Measurements from ENCODE around the gene MINDY4.

The MINDY4 gene

DNA sequence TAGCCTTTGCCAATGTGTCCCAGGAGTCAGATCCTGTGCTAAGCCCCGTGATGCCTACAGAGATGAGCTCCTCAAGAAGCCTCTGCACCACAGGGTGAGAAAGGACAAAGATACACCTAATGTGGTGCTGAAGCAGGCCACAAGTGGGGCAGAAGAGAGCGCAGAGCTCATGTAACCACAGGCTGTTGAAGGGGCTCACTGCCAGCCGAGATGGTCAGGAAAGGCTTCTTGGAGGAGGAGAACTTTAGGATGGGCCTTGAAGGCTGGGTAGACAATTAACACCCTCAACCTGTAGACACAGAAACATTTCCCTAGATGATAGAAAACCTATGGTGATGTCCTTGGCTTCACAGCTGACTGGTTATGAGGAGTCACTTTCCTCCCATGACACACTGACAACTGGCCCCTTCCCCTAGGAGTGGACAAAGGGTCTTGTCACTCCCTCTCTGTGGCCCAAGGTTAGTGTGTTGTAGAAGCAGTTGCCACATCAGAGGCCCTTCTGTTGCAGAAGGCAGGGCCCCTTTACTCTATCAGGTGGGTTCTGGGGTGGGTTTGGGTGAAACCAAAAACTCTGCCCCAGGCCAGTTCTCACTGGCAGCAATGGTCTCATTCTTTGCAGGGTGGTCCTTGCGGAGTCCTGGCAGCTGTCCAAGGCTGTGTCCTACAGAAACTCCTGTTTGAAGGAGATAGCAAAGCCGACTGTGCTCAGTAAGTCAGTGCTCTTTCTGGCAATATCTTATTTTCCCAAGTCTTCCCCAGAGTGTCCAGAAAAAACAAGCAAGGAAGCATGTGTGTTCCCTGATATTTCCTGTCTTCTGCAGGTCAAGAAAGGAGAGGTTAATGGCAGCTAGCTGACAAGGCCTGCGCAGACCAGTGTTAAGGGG is 69.2 kb downstream of the MINDY4 start:
- no peak for DNase-seq

DNA sequence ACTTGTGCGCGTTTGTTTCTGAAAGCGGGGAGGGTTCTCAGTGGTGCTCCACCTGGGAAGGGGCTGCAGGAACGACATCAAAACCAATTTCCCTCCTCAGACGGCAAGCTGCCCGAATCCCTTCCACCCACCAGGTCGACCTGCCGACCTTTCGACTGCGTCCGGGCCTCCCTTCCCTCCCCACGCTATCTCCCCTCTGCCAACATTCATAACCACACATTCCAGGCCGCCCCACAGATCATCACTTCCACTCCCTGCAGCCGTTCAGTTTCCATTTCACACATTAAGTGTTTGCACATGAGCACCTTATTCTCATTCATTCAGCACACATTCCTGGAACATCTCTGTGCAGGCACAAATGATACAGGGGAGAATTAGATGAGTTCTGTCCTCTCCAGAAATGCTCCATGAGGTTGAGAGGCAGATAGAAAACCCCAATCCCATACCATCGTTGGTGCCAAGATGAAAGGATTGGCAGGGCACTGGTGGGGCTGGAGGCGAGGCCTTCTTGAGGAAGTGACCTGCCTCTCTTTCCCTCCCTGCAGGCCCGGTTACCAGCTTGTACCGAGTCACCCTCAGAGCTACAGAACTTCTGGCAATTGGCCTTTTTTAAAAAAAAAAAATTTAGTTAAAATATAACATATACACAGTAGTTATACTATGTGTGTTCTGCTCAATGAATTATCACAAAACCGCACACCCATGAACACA is 70.0 kb downstream of the MINDY4 start:
- no peak for DNase-seq

DNA sequence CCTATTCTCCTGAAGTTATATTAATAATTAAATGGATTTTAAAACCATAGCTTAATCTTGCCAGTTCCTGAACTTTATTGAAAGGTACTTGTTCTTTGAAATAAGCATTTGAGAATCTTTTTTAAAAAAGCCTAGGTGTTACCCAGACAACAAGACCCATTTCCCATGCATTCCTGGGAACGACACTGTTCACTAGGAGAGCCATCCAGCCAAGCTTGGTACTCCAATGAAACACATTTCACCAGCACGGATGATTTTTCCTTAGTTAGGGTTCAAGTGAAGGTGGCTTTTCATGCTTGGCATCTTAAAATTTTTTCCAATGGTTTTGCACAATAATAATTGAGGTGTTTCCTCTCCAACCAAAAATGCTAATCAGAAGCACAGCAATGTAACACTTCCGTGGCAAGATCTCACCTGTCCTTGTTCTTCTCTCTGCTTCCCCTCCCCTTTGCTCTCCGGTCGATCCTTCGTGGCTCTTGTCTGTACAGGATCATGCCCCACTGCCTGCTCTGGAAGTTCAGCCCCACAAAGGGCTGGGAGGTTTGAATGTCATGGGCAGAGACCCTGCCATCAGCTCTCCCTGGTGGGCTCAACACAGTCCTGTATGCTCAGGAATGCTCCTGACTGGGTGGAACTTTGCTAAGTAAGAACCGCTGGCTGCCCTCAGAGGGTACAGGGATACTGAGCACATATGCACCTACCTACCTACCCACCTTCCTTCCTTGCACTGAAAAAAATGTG is 70.8 kb downstream of the MINDY4 start:
- DNase-seq = no peak

DNA sequence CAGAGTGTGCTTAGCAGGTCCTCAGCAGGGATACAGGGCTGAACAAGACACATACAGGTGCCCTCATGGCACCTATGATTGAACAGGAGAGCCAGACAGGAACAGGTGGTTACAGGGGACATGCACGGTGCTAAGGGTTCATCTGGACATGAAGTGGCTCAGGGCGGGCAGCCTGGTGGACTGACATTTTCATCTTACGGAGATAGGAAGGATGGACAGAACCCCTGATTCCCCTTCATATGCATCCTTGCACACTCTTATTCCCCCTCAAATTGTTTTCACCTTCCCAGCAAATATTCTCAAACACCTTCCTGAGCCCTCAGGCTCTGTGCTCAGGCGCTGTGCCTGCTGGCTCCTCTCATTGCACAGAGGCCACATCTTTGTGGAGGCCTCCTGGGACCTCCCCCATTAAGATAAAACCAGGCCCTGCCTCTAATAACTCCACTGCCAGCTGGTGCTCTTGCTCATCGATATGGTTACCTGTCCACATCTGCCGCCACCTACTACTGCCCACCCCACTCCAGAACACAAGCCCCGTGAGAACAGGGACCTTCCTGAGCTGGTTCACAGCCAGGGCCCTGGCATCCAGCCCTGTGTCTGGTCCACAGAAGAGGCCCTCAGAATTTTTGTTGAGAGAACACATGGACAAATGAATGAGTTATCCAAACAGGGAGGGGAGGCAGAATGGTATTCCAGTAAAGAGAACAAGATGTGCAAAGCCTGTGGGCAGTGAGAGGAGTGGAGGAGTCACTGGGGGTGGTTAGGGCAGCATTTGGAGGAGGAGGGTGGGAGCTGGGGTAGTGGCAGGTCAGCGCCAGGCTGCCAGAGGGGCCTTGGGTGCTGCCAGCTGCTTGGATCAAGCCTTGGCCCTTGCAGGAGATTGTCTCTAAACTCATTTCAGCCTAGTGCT is 71.6 kb downstream of the MINDY4 start:
- DNase-seq = no peak

DNA sequence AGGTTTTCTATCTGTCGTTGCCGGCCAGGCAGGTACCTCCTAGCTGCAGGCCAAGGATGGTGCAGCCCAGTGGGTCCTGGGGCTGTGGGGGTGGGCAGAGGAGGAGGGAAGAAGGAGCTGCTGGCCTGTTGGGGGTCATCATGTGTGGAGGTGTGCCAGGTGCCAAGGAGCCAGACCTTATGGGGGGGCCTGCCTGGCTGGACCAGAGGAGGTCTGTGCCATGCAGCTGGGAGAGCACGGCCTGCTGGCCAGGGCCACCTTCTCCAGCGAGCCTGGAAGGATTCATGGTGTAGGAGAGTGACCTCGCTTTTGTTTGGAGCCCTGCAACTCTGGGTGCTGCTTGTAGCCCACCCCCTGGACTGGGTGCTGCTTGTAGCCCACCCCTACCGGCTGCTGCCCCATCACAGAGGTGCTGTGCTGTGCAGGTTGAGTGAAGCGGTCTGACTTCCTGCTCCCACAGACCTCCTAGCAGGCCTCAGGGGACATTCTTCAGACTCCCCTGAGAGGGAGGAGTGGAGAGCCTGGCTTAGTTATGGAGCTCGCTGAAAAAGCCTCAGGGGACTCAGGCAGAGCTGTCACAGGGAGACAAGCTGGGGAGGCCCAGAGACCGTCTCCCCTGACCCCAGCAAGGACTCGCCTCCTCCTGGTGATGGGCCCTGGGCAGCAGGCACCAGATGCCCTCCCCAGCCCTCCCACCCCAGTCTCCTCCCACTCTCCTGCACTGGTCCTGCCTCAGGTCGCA is 72.7 kb downstream of the MINDY4 start:
- DNase-seq = no peak

DNA sequence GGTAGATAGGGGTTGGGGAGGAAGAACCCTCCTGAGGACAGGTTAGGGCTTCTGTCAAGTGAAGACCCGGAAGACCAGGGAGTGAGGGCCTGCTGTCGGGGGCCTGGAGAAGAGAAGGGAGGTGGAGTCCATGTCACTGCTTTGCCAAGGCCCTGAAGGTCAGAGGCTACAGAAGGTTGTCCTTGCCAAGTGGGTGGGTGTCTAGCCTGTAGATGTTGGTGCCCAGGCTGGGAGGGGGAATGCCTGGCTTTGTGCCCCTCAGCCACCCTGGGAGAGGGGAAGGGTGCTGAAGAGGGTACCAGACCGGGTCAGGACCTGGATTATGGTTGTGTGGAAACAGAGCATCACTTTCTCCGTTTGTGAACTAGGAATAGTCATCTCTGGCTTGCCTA is 73.3 kb downstream of the MINDY4 start:
- no peak for DNase-seq

DNA sequence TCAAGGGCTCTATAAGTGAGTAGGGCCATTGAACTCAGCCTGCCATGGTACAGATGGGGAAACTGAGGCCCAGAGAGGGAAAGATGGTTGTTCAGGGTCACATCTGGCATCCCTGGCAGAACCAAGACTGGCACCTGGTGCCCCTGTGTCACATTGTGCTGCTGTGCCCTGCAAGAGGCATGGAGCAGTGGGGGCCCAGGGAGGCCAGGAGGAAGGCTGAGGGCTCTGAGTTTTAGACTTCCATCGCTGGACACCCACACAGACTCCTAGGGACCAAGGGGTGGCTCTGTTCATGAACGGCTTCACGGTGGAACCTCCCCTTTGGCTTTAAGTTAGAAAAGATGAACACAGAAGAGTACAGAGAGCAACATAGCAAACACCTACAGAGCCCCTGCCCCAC is 73.7 kb downstream of the MINDY4 start:
- no peak for DNase-seq

DNA sequence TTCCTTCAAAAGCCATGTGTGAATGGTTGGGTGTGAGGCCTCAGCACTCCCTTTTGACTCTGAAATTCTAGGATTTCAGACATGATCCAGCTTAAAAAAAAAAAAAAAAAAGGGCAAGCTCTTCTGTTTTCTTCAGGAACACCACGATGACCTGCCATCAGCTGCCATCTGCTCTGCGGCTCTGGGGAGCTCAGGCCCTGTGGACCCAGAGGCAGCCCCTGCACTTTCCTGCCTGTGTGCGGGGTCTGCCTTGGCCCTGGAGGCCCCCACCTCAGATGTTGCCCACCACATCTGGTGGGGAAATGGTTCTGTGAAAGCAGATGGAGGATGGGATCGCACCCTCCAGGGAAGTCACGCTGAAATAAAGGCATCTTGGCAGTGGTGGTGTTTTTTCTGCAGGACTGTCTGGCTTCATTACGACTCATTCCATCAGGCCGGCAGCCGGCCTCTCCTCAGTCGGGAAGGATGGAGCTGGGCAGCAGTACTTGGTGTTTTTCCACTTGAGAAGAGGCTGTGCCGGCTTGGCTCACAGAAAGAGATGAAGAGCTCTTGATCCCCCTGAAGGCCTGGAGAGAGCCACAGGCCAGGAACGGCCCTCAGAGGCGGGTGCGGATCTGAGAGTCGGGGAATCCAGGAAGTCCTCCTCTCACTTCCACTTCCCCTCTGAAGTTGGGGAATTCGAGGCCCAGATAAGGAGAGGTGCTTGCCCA is 74.4 kb downstream of the MINDY4 start:
- DNase-seq = no peak

DNA sequence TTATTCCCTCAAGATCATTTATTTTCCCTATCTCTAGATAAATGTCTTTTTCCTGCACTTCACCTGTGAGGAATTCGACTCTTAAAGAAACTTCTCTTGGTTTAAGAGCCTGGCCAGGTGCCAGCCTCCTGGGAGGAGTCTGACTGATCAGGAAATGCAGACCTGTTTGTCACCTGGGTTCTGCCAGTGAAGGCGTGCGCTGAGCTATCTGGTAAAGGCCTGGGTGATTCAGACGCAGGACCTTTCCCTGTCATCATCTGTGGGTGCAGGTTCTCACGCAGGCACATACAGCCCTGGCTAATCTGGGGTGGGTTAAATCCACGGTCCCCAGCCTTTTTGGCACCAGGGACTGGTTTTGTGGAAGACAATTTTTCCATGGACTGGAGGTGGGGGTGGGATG is 75.2 kb downstream of the MINDY4 start:
- no peak for DNase-seq

DNA sequence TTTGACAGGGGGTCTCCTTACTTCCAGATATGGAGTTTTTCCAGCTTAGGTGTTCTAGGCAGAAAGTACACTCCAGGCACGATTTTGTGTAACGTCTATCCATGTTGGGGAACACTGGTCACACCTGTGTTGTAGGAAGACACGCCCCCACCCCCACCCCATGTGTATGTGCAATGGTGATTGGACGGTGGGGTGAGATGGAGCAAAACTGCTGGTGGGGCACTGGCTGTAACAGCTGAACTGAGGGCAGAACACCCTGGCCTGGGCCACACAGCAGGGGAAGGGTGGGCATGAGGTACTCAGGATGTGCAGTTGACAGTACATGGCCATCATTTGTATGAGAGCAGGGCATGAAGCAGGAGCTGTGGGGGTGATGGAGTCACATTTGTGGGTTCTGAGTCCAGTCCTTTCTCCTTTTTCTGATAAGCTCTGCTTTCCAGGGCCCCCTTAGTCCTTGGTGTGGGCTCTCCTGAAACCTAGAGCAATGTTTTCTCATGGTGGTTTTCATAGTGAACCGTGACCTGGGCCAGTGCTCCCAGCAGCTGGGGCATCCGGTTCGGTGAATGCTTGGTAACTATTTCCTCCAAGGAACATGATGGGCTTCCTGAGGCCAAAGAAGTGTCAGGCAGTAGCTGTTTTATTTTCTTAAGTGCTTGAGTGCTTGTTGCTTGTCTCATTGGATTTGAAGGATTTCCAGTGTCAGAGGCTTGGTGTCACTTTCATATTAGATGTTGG is 77.1 kb downstream of the MINDY4 start:
- no peak for DNase-seq

DNA sequence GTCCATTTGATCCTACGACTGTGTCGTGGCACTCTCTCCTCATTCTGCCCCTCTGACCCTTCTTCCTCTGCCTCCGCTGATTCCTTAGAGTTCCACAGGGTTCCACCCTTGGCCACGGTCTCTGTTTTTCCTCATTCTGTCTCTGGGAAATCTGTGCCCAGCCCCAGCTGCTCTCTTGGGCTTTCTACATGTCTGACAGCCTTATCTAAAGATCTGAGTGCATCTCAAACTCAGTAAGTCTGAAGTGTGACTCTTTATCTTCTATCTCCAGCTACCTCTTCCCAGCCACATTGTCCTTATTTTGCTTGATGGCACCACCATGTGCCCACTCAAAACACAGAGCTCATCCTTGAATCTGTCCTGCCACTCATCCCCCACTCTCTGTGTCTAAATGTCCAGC is 78.3 kb downstream of the MINDY4 start:
- no peak for DNase-seq

DNA sequence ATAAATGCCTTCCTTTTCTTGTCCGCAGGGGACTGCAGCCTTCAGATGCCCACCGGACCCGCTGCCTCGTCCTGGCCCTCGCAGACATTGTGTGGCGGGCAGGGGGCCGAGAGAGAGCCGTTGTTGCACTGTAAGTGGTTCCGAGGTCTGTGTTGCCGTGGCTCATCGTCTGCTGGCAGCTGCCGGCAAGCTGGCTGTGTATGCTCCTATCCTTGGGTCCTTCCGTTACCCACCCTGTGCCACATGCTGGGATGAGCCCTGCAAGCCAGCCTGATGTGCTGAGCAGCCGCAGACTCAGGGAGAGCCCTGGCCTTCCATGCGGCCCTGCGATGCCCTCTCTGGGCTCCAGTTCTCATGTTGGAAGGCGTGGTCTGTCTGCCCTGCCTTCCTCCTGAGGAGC is 79.2 kb downstream of the MINDY4 start:
- DNase-seq = no peak

DNA sequence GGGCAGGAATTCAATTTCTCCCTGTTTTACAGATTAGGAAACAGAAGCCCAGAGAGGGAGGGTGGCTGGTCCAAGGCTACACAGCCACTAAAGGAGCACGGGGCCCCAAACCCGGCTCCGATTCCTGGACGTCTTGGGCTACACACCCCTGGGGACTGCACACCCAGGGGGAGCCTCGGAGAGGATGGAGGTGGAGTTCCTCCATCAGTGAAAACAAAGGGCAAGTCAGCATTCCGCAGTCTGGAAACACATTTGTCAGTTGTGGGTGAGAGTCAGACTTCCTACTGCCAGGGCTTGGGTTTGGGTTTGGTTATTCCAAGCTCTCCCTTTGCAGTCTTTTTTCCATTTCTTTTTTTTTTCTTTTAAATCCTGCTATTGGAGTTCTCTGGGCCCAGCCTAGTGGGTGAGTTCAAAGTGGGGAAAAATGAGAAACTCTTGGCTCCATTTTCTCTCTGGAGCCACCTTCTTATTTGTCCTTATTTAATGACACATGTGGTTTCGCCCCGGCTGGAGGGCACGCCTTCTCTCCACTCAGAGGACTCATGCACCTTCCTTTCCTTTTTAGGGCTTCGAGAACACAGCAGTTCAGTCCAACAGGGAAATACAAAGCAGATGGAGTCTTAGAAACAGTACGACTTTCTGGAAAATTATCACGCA is 80.6 kb downstream of the MINDY4 start:
- no peak for DNase-seq

DNA sequence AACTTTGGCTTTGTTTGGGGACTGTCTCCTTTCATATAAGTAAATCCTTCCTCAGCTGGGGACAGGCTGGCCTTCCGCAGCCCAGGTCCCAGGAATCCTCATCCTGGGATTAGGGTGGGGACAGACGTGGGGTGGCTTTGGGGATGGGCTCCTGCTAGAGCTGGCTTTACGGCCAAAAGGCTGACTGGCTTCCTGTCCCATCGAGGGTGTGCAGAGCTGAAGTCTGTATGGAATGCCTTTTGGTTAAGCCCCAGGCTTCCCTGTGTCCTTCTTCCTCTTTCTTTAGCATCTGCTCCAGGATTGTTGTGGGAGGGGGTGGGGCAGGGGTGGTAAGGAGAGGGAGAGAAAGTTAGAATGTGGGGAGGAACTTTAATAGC is 81.1 kb downstream of the MINDY4 start:
- DNase-seq = no peak

DNA sequence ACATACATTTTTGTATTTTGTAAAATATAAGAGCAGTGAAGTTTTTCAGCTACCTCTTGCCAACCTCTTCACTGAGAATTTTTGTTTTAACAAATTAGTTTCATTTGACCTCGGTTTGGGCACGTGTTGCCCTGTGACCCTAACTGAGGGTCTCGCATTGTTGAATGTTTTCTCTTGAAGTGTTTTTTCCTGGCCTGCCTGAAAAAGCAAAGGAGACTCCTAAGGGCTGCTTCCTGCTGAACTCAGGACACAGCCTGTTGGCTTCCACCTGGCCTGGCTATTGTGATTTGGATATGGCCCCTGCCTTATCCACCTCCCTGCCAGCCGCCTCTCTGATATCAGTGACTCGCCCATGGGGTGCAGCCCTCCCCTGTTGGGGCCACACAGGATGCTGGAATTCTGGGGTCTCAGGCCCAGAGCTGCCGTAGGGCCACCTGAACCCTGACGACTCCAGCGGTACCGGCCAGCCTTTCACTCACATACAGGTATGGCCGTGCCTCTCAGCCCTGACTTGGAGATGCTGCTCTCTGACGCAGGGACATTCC is 81.6 kb downstream of the MINDY4 start:
- DNase-seq = no peak

DNA sequence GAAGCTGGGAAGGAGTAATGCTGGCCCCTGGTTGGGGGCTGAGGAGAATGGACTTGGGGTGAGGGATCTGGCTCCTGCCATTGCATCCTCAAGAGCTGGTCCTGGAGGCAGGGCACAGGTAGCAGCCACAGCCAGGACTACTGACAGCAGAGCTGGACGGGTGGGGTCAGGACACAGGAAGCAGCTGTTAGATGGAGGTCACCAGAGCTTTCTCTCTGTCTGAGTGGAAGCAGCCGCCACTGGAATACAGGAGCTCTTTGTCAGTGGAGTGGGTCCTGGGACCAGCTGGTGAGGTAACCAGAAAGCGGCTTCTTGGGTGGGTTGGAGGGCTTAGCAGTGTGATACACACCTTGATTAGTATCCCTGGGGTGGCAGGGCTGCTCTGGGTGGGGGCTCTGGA is 82.4 kb downstream of the MINDY4 start:
- DNase-seq = no peak

DNA sequence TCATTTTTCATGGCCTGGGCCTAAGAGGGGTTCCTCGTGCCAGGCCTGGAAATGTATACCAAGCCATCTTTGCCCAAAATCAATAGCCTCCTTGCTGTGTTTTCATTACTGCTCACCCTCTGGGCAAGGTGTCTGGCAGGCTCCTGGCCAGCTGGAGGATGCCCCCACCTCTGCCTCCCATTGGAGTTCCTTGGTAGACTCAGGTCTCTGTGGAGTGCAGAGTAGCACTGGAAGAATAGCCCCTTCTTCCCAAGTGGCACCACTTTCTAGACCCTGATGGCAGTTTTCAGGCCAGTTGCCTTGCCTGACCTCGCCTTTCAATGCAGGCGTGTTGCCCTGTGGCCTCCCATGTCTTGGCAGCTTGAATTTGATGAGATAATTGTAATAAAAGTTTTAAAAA is 84.7 kb downstream of the MINDY4 start:
- DNase-seq = no peak

DNA sequence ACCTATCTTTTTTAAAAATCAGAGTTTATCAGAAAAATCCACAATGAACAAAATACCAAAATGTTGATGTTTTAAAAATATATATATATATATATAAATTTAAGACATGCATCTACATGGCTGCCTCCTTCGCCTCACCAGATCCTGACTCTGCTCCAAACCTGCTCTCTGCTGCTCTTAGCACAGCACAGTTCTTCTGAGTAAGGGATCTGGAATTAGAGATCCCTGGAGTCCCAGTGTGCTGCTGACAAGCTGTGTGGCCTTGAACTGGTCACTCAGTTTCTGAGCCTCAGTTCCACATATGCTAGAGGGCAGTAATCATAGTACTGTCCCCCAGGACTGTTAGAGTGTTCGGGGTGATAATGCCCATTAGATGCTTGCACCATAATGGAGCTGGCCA is 87.4 kb downstream of the MINDY4 start:
- no peak for DNase-seq

DNA sequence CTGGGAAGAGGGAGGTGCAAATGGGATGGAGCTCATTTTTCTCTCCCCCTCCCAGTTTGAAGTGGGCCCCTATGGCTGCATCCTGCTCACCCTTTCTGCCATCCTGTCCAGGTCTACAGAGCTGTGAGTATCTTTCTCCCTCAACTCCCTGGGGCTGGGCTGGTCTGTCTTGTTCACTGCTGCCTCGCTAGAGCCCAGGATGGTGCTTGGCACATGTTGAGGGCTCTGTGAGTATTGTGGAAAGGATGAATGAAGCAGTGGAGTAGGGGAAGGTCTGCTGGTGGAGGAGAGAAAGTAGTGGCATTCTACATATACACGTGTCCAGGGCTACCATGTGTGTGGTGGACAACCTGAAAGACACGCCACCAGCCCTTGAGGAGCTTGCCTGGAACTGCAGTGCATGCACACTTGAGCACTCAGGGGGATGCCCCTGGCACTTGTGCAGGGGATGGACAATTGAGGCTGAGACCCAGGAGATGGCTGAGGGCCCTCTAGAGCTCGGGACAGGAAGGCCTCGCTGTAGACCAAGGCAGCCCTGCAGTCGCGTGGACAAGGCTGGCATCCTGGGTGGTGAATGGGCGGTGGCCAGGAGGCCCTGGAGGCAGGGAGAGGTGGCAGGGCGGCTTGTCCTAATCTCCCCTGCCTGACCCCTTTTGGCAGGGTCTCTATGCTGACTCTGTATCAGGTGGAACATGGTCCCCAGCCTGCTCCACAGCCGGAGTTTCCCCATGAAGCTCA is 88.2 kb downstream of the MINDY4 start:
- no peak for DNase-seq

All from NCI-H748 treated with DMSO at 0.1 percent for 48 hours (cell line).